ENCODE measurements around the gene SUPV3L1. TPM values are rescaled to one million over a fixed set of nuclear protein-coding genes. Genes with fewer than 3 reads are reported as not detected.

The SUPV3L1 gene
- total and polyA plus RNA-seq, 4 donors, result 15.8 to 76.3 (median 24.8) TPM

- H3K9me3 ChIP-seq (ENCODE audit: control insufficient read depth, low read length), result no peaks in the 10 kb centered on the region
- peaks cover 0 to 5% of the 10 kb centered on the region in 2 donors for H3K4me1 ChIP-seq (ENCODE audit: control insufficient read depth in 1 of 2, insufficient read depth in 2 of 2, low read length in 2 of 2)
- ATAC-seq (ENCODE audit: low FRiP score) (no peak), DNase-seq (peak in 1 of 2 donors; percentile 57)
- no peaks in the 10 kb centered on the region for H3K27me3 ChIP-seq (ENCODE audit: control insufficient read depth in 1 of 2, insufficient read depth in 2 of 2, low read length in 1 of 2)
- WGBS, 2 donors, result 3 to 4% methylated on average over 29 of the region's 29 CpGs
- peak overlapping the region; percentile 46 to 95 for H3K4me3 ChIP-seq (ENCODE audit: low read length in 2 of 2)
- no peaks in the 10 kb centered on the region for H3K36me3 ChIP-seq (ENCODE audit: control insufficient read depth in 1 of 2, insufficient read depth in 2 of 2, low read length in 1 of 2)
- H3K27ac ChIP-seq (ENCODE audit: low read depth in 1 of 2, low read length in 2 of 2), result peak overlapping the region in 1 of 2 donors; percentile 50
- intact Hi-C loops (cut with DNase I), result loop anchor here in 1 of 2 donors (10.0 kb wide), 1 partner anchor 56 kb away; the partner anchor contains the start of gene VPS26A
Measured at GRCh38 chr10:69180525-69181204, 631 bp downstream of the SUPV3L1 start.

GRCh38 chr10:69181433-69181832 lies 1.4 kb downstream of the SUPV3L1 start:
- H3K27ac ChIP-seq (ENCODE audit: low read depth in 1 of 2, low read length in 2 of 2), result no peak overlapping the region
- intact Hi-C loops (cut with DNase I), result loop anchor here in 1 of 2 donors (10.0 kb wide), 1 partner anchor 57 kb away; the partner anchor contains the start of gene VPS26A

GRCh38 chr10:69182005-69182404 lies 2.0 kb downstream of the SUPV3L1 start:
- no peak for ATAC-seq (ENCODE audit: low FRiP score)
- no peaks in the 10 kb centered on the region for H3K36me3 ChIP-seq (ENCODE audit: control insufficient read depth in 1 of 2, insufficient read depth in 2 of 2, low read length in 1 of 2)
- H3K4me3 ChIP-seq (ENCODE audit: low read length in 2 of 2), result no peak overlapping the region
- no peaks in the 10 kb centered on the region for H3K9me3 ChIP-seq (ENCODE audit: control insufficient read depth, low read length)
- H3K27me3 ChIP-seq (ENCODE audit: control insufficient read depth in 1 of 2, insufficient read depth in 2 of 2, low read length in 1 of 2), result no peaks in the 10 kb centered on the region
- peaks cover 0 to 5% of the 10 kb centered on the region in 2 donors for H3K4me1 ChIP-seq (ENCODE audit: control insufficient read depth in 1 of 2, insufficient read depth in 2 of 2, low read length in 2 of 2)
- WGBS, 2 donors, result 86 to 90% methylated on average over 4 of the region's 4 CpGs
- no peak overlapping the region for H3K27ac ChIP-seq (ENCODE audit: low read depth in 1 of 2, low read length in 2 of 2)
- intact Hi-C loops (cut with DNase I), result loop anchor here in 1 of 2 donors (10.0 kb wide), 1 partner anchor 57 kb away; the partner anchor contains the start of gene VPS26A
- DNase-seq, result no peak

More at GRCh38 chr10:69181433-69181832, 1.4 kb downstream of the SUPV3L1 start:
- ATAC-seq (ENCODE audit: low FRiP score), result no peak
- peaks cover 0 to 5% of the 10 kb centered on the region in 2 donors for H3K4me1 ChIP-seq (ENCODE audit: control insufficient read depth in 1 of 2, insufficient read depth in 2 of 2, low read length in 2 of 2)
- DNase-seq, result no peak
- WGBS, 2 donors, result 75 to 88% methylated on average over 1 of the region's 1 CpG
- no peaks in the 10 kb centered on the region for H3K36me3 ChIP-seq (ENCODE audit: control insufficient read depth in 1 of 2, insufficient read depth in 2 of 2, low read length in 1 of 2)
- H3K4me3 ChIP-seq (ENCODE audit: low read length in 2 of 2), result no peak overlapping the region
- no peaks in the 10 kb centered on the region for H3K9me3 ChIP-seq (ENCODE audit: control insufficient read depth, low read length)
- no peaks in the 10 kb centered on the region for H3K27me3 ChIP-seq (ENCODE audit: control insufficient read depth in 1 of 2, insufficient read depth in 2 of 2, low read length in 1 of 2)

- no peaks in the 10 kb centered on the region for H3K9me3 ChIP-seq (ENCODE audit: control insufficient read depth, low read length)
- WGBS, 2 donors, result 76 to 79% methylated on average over 1 of the region's 1 CpG
- no peak overlapping the region for H3K27ac ChIP-seq (ENCODE audit: low read depth in 1 of 2, low read length in 2 of 2)
- no peaks in the 10 kb centered on the region for H3K27me3 ChIP-seq (ENCODE audit: control insufficient read depth in 1 of 2, insufficient read depth in 2 of 2, low read length in 1 of 2)
- no peaks in the 10 kb centered on the region for H3K4me1 ChIP-seq (ENCODE audit: control insufficient read depth in 1 of 2, insufficient read depth in 2 of 2, low read length in 2 of 2)
- ATAC-seq (ENCODE audit: low FRiP score), result no peak
- H3K36me3 ChIP-seq (ENCODE audit: control insufficient read depth in 1 of 2, insufficient read depth in 2 of 2, low read length in 1 of 2), result peaks cover 0 to 5% of the 10 kb centered on the region in 2 donors
- intact Hi-C loops (cut with DNase I), result loop anchor here in 1 of 2 donors (10.0 kb wide), 1 partner anchor 62 kb away; the partner anchor contains the start of gene VPS26A
- no peak for DNase-seq
- no peak overlapping the region for H3K4me3 ChIP-seq (ENCODE audit: low read length in 2 of 2)
Measured at GRCh38 chr10:69186524-69186923, 6.5 kb downstream of the SUPV3L1 start.

- intact Hi-C loops (cut with DNase I), result no loop called here
- Histone ChIP-seq H3K4me3 (ENCODE audit: low read length in 2 of 2) (no peak overlapping the region), H3K27ac (ENCODE audit: low read depth in 1 of 2, low read length in 2 of 2) (no peak overlapping the region), H3K36me3 (ENCODE audit: control insufficient read depth in 1 of 2, insufficient read depth in 2 of 2, low read length in 1 of 2) (peaks cover 5 to 8% of the 10 kb centered on the region in 2 donors), H3K4me1 (ENCODE audit: control insufficient read depth in 1 of 2, insufficient read depth in 2 of 2, low read length in 2 of 2) (no peaks in the 10 kb centered on the region), H3K9me3 (ENCODE audit: control insufficient read depth, low read length) (no peaks in the 10 kb centered on the region), H3K27me3 (ENCODE audit: control insufficient read depth in 1 of 2, insufficient read depth in 2 of 2, low read length in 1 of 2) (no peaks in the 10 kb centered on the region)
- ATAC-seq (ENCODE audit: low FRiP score) (no peak), DNase-seq (no peak)
- 82 to 85% methylated on average over 2 of the region's 2 CpGs for WGBS, 2 donors
Measured at GRCh38 chr10:69201045-69201444, 21.0 kb downstream of the SUPV3L1 start.

- DNase-seq (no peak), ATAC-seq (ENCODE audit: low FRiP score) (no peak)
- Histone ChIP-seq H3K9me3 (ENCODE audit: control insufficient read depth, low read length) (no peaks in the 10 kb centered on the region), H3K4me1 (ENCODE audit: control insufficient read depth in 1 of 2, insufficient read depth in 2 of 2, low read length in 2 of 2) (no peaks in the 10 kb centered on the region), H3K4me3 (ENCODE audit: low read length in 2 of 2) (no peak overlapping the region), H3K36me3 (ENCODE audit: control insufficient read depth in 1 of 2, insufficient read depth in 2 of 2, low read length in 1 of 2) (peaks cover 5 to 8% of the 10 kb centered on the region in 2 donors), H3K27ac (ENCODE audit: low read depth in 1 of 2, low read length in 2 of 2) (no peak overlapping the region), H3K27me3 (ENCODE audit: control insufficient read depth in 1 of 2, insufficient read depth in 2 of 2, low read length in 1 of 2) (no peaks in the 10 kb centered on the region)
- intact Hi-C loops (cut with DNase I), result no loop called here
- 76 to 84% methylated on average over 1 of the region's 1 CpG for WGBS, 2 donors
Measured at GRCh38 chr10:69202332-69202731, 22.3 kb downstream of the SUPV3L1 start.

GRCh38 chr10:69208761-69209160 lies 28.7 kb downstream of the SUPV3L1 start:
- H3K4me1 ChIP-seq (ENCODE audit: control insufficient read depth in 1 of 2, insufficient read depth in 2 of 2, low read length in 2 of 2), result no peaks in the 10 kb centered on the region
- no peaks in the 10 kb centered on the region for H3K27me3 ChIP-seq (ENCODE audit: control insufficient read depth in 1 of 2, insufficient read depth in 2 of 2, low read length in 1 of 2)
- no peak overlapping the region for H3K4me3 ChIP-seq (ENCODE audit: low read length in 2 of 2)
- no peaks in the 10 kb centered on the region for H3K9me3 ChIP-seq (ENCODE audit: control insufficient read depth, low read length)
- H3K36me3 ChIP-seq (ENCODE audit: control insufficient read depth in 1 of 2, insufficient read depth in 2 of 2, low read length in 1 of 2), result peaks cover 6 to 13% of the 10 kb centered on the region in 2 donors
- 85 to 88% methylated on average over 6 of the region's 6 CpGs for WGBS, 2 donors
- H3K27ac ChIP-seq (ENCODE audit: low read depth in 1 of 2, low read length in 2 of 2), result no peak overlapping the region
- no peak for ATAC-seq (ENCODE audit: low FRiP score)
- no peak for DNase-seq
- intact Hi-C loops (cut with DNase I), result no loop called here

- DNase-seq, result no peak
- no peak overlapping the region for H3K4me3 ChIP-seq (ENCODE audit: low read length in 2 of 2)
- 63 to 77% methylated on average over 3 of the region's 3 CpGs for WGBS, 2 donors
- no peak overlapping the region for H3K27ac ChIP-seq (ENCODE audit: low read depth in 1 of 2, low read length in 2 of 2)
- H3K9me3 ChIP-seq (ENCODE audit: control insufficient read depth, low read length), result peaks cover 1% of the 10 kb centered on the region
- H3K27me3 ChIP-seq (ENCODE audit: control insufficient read depth in 1 of 2, insufficient read depth in 2 of 2, low read length in 1 of 2), result no peaks in the 10 kb centered on the region
- no peaks in the 10 kb centered on the region for H3K4me1 ChIP-seq (ENCODE audit: control insufficient read depth in 1 of 2, insufficient read depth in 2 of 2, low read length in 2 of 2)
- intact Hi-C loops (cut with DNase I), result no loop called here
- H3K36me3 ChIP-seq (ENCODE audit: control insufficient read depth in 1 of 2, insufficient read depth in 2 of 2, low read length in 1 of 2), result peaks cover 6 to 11% of the 10 kb centered on the region in 2 donors
- ATAC-seq (ENCODE audit: low FRiP score), result no peak
Measured at GRCh38 chr10:69209787-69210484, 29.9 kb downstream of the SUPV3L1 start.

Measured in aorta (tissue), 5 donors.